ENCODE data around the gene EVI5L. TPM values are rescaled to one million over a fixed set of nuclear protein-coding genes. Genes with fewer than 3 reads are reported as not detected.

The EVI5L gene
- polyA plus RNA-seq, 1 donor from 2014 or later: 50.6 TPM

DNA sequence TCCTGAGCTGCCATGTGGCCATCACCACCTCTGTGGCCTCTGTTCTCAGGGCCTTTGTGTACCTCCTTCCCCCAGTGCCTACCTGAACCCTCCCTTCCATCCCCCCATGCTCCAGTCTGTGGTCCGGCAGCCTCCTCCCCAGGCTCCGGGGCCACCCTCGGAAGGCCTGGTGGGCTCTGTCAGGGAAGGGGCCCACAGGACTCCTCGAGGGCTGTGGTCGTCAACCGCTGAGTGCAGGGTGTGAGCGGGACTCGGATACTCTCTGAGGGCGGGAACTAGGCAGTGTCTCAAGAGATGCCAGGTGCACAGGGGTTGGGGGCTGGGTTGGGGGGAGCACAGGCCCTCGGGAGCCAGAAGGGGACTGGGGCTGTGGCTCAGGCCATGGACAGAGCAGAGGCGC, 77.5 kb downstream of the EVI5L start:
- Histone ChIP-seq H3K4me2 (ENCODE audit: low read length) (no peak overlapping the region), H3F3A (ENCODE audit: insufficient read depth, low read length, poor library complexity, severe bottlenecking) (no peaks in the 10 kb centered on the region), H3K79me2 (replicated peaks; ENCODE audit: insufficient read depth, low read length) (peaks cover 22% of the 10 kb centered on the region), H3K27me3 (ENCODE audit: insufficient read depth, low read depth, low read length) (no peaks in the 10 kb centered on the region), H3K9me2 (ENCODE audit: insufficient read depth, low read length) (no peaks in the 10 kb centered on the region), H3K9me3 (ENCODE audit: low read length) (no peaks in the 10 kb centered on the region), H4K20me1 (ENCODE audit: insufficient read depth) (no peaks in the 10 kb centered on the region), H3K27ac (ENCODE audit: low read length) (no peak overlapping the region), H3K36me3 (ENCODE audit: insufficient read depth, low read length) (no peaks in the 10 kb centered on the region), H3K9ac (ENCODE audit: low read length) (no peak overlapping the region), H3K4me3 (ENCODE audit: low read length) (no peak overlapping the region), H2AFZ (ENCODE audit: low read depth, low read length) (no peak overlapping the region)
- TF ChIP-seq POLR2AphosphoS5 (IDR thresholded peaks at IDR 0.05) (no peak), TAF1 (IDR thresholded peaks at IDR 0.05; ENCODE audit: low read depth) (no peak), RAD21 (conservative IDR thresholded peaks at IDR 0.05) (no peak), EZH2 (IDR thresholded peaks at IDR 0.05; ENCODE audit: borderline replicate concordance, insufficient read depth, low read length, poor library complexity, severe bottlenecking) (no peak), CTCF (IDR thresholded peaks at IDR 0.05; ENCODE audit: poor library complexity, severe bottlenecking) (no peak), EP300 (conservative IDR thresholded peaks at IDR 0.05; ENCODE audit: poor library complexity, severe bottlenecking) (no peak), MXI1 (conservative IDR thresholded peaks at IDR 0.05; ENCODE audit: poor library complexity, severe bottlenecking) (no peak), REST (IDR thresholded peaks at IDR 0.05; ENCODE audit: borderline replicate concordance) (no peak), SMC3 (conservative IDR thresholded peaks at IDR 0.05; ENCODE audit: poor library complexity) (no peak)

DNA sequence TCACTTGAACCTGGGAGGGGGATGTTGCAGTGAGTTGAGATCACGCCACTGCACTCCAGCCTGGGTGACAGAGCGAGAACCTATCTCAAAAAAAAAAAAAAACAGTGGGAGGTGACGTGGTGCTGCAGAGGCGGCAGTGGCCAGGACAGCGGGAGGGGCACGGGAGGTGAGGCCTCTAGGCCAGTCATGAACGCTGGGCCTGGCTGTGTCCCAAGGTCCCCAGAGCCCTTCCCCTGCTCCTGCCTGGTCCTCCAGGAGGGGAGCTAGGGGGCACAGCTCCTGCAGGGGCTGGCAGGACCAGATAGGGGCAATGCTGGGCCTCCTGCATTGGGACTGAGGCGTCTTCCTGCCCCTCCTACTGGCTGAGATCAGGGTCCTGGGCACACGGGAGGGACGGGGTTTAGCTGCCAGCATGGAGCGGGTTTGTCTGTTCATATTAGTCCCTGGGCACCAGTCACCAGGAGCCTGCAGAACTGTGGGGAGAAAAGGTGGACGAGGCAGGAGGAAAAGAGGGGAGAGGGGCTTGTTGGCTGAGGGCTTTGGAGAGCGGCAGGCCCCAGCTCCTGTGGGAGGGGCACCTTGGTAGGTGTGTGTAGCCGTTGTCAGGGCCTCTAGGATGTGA, 78.2 kb downstream of the EVI5L start:
- peaks cover 22% of the 10 kb centered on the region for H3K79me2 ChIP-seq (replicated peaks; ENCODE audit: insufficient read depth, low read length)
- H3K27me3 ChIP-seq (ENCODE audit: insufficient read depth, low read depth, low read length): no peaks in the 10 kb centered on the region
- H3K36me3 ChIP-seq (ENCODE audit: insufficient read depth, low read length): no peaks in the 10 kb centered on the region
- no peak overlapping the region for H3K4me3 ChIP-seq (ENCODE audit: low read length)
- H3K9me2 ChIP-seq (ENCODE audit: insufficient read depth, low read length): no peaks in the 10 kb centered on the region
- no peak overlapping the region for H3K4me2 ChIP-seq (ENCODE audit: low read length)
- no peak overlapping the region for H3K27ac ChIP-seq (ENCODE audit: low read length)
- H3F3A ChIP-seq (ENCODE audit: insufficient read depth, low read length, poor library complexity, severe bottlenecking): no peaks in the 10 kb centered on the region
- no peaks in the 10 kb centered on the region for H3K9me3 ChIP-seq (ENCODE audit: low read length)
- H4K20me1 ChIP-seq (ENCODE audit: insufficient read depth): no peaks in the 10 kb centered on the region
- H3K9ac ChIP-seq (ENCODE audit: low read length): no peak overlapping the region
- H2AFZ ChIP-seq (ENCODE audit: low read depth, low read length): no peak overlapping the region
- TF ChIP-seq REST (IDR thresholded peaks at IDR 0.05; ENCODE audit: borderline replicate concordance) (no peak), POLR2AphosphoS5 (IDR thresholded peaks at IDR 0.05) (no peak), RAD21 (conservative IDR thresholded peaks at IDR 0.05) (no peak), EP300 (conservative IDR thresholded peaks at IDR 0.05; ENCODE audit: poor library complexity, severe bottlenecking) (no peak)
